Measurements from ENCODE around the gene WAC.

The WAC gene

DNA sequence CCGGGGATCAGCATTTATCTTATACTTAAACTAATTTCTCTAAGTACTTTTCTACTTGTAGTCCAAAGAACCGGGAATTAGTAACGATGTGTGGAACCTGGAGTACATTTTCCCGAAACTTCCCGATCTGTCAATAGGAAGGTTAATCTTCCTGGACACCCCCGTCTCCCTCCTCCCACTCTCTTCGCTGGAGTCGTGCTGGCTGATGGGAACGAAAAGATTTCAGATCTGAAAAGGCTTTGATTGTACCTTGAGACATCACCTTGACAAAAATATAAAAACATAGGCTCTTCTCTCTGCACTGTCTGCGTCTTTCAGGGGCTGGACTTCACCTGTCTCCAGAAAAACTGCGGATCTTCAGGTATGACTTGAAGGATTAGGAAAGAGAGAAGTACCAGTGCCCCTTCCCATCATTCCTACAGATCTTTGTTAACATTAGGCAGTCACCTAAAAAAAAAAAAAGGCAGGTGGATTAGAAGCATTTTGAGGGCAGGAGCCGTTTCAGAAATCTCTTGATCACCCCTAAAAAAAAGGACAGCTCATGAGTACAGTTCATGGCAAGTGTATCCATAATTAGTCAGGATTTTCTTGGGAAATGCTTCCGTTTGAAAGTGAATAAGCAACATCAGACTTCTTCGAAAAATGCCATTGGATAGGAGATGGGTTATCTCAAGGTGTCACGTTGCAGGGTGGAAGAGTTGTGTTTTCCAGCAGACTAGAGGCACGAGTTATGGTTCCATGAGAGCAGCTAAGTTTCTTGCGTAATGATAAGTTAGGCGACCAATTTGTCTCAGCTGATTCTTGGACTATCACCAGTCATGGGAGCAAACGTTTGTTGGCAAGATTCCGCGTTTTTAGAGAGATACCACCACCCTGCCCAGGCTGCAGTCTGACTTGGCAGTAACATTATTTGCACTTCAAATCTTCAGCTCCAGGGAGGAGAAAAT, 136.6 kb downstream of the WAC start:
- DNase-seq = no peak
